ENCODE results near the gene CA5B.
"Not testable (repeated sequence)": the region's sequence is repeated elsewhere in the genome, so short reads cannot be mapped to it uniquely, and the experiment has no call there.

DNA sequence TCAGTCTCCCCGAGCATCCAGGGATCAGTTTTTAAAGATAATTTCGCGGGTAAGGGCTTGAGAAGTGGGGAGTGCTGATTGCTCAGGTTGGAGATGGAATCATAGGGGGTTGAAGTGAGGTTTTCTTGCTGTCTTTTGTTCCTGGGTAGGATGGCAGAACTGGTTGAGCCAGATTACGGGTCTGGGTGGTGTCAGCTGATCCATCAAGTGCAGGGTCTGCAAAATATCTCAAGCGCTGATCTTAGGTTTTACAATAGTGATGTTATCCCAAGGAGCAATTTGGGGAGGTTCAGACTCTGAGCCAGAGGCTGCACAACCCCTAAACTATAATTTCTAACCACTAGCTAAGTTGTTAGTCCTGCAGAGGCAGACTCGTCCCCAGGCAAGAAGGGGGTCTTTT is 8.6 kb downstream of the CA5B start:
- TF ChIP-seq EZH2 (IDR thresholded peaks at IDR 0.05; ENCODE audit: low read depth); CTCF (conservative IDR thresholded peaks at IDR 0.05): not testable (repeated sequence)

All from PC-9 (cell line).